Transverse colon (tissue), 3 donors: ENCODE data around the gene SERPINA1.
"Not testable (repeated sequence)": the region's sequence is repeated elsewhere in the genome, so short reads cannot be mapped to it uniquely, and the experiment has no call there.

Experiments used
- POLR2A ChIP-seq: fragments of 450-650 bp; IDR thresholded peaks from one replicate; pipeline ENCODE4 v1.6.1; 2016; ENCODE audit warnings: antibody characterized with exemption, mild to moderate bottlenecking, moderate library complexity
- TF ChIP-seq, protein P1 (sequence below), 5 experiments: fragments of 200-600 bp in 3 of 5; fragments of 450-650 bp in 2 of 5; sonication (generic) in 3 of 5; IDR thresholded peaks; 1 replicate in 2 of 5; 2 replicates in 3 of 5; pipeline ENCODE4 v1.5.1; 2016 to 2017; ENCODE audit warnings: antibody characterized with exemption in 5 of 5, inconsistent platforms in 3 of 5, mild to moderate bottlenecking in 2 of 5, moderate library complexity in 1 of 5

DNA sequence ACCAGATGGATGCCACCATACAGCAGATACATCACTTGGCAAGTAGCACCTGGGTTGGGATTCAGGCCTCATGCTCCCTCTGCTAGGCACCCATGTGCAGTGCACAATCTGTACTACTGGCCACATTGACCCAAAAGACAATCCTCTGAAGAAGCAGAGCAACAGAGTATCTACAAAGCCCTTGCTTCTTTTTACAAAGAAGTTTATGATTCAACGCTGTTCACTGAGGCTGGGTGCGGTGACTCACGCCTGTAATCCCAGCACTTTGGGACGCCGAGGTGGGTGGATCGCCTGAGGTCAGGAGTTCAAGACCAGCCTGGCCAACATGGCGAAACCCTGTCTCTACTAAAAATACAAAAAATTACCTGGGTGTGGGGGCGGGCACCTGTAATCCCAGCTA lies 34.2 kb downstream of the SERPINA1 start:
- not testable (repeated sequence) for TF ChIP-seq POLR2A
- TF ChIP-seq, protein P1, sequence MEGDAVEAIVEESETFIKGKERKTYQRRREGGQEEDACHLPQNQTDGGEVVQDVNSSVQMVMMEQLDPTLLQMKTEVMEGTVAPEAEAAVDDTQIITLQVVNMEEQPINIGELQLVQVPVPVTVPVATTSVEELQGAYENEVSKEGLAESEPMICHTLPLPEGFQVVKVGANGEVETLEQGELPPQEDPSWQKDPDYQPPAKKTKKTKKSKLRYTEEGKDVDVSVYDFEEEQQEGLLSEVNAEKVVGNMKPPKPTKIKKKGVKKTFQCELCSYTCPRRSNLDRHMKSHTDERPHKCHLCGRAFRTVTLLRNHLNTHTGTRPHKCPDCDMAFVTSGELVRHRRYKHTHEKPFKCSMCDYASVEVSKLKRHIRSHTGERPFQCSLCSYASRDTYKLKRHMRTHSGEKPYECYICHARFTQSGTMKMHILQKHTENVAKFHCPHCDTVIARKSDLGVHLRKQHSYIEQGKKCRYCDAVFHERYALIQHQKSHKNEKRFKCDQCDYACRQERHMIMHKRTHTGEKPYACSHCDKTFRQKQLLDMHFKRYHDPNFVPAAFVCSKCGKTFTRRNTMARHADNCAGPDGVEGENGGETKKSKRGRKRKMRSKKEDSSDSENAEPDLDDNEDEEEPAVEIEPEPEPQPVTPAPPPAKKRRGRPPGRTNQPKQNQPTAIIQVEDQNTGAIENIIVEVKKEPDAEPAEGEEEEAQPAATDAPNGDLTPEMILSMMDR (IDR thresholded peaks at IDR 0.05) = not testable (repeated sequence)
